ENCODE results near the gene EIF1AX. TPM values are rescaled to one million over a fixed set of nuclear protein-coding genes. Genes with fewer than 3 reads are reported as not detected.
A peak's percentile ranks its signal among the peaks of the same experiment; 100 is the strongest.

The EIF1AX gene
- total and polyA plus RNA-seq, 2 of the 13 experiments (the other 11 are each of a cell fraction or from before 2014, with no cell fraction given) = 35.1 to 82.7 TPM

DNA sequence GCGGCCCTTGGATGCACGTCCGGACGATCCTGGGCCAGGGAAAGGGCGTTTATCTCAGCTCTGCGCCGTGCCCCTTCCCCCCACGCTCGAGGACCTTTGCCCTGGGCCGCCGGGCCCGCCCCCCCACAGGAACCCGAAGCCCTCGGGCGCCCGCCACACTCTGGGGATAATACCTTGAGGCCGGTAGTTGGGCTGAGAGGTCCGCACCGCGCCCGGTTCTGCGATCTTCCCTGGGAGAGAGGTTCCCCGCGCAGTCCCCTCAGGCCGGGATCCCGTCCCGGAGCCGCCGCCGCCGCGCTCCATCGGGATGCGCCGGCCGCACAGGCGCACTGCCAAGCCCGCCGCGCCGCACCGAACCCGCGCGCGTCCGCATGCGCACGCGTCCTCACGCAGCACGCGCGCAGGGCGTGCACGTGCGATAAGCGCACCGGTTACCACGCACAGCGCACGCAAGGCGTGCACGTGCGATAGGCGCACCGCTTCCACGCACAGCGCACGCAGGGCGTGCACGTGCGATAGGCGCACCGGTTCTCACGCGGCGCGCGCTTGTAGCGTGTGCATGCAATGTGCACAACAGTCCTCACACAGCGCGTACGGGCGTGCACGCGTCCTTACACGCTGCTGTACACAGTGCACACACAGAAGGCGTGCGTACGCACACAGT, 24.9 kb downstream of the EIF1AX start, which contains the start of gene MAP7D2 (continued):
- TF ChIP-seq, protein P1, sequence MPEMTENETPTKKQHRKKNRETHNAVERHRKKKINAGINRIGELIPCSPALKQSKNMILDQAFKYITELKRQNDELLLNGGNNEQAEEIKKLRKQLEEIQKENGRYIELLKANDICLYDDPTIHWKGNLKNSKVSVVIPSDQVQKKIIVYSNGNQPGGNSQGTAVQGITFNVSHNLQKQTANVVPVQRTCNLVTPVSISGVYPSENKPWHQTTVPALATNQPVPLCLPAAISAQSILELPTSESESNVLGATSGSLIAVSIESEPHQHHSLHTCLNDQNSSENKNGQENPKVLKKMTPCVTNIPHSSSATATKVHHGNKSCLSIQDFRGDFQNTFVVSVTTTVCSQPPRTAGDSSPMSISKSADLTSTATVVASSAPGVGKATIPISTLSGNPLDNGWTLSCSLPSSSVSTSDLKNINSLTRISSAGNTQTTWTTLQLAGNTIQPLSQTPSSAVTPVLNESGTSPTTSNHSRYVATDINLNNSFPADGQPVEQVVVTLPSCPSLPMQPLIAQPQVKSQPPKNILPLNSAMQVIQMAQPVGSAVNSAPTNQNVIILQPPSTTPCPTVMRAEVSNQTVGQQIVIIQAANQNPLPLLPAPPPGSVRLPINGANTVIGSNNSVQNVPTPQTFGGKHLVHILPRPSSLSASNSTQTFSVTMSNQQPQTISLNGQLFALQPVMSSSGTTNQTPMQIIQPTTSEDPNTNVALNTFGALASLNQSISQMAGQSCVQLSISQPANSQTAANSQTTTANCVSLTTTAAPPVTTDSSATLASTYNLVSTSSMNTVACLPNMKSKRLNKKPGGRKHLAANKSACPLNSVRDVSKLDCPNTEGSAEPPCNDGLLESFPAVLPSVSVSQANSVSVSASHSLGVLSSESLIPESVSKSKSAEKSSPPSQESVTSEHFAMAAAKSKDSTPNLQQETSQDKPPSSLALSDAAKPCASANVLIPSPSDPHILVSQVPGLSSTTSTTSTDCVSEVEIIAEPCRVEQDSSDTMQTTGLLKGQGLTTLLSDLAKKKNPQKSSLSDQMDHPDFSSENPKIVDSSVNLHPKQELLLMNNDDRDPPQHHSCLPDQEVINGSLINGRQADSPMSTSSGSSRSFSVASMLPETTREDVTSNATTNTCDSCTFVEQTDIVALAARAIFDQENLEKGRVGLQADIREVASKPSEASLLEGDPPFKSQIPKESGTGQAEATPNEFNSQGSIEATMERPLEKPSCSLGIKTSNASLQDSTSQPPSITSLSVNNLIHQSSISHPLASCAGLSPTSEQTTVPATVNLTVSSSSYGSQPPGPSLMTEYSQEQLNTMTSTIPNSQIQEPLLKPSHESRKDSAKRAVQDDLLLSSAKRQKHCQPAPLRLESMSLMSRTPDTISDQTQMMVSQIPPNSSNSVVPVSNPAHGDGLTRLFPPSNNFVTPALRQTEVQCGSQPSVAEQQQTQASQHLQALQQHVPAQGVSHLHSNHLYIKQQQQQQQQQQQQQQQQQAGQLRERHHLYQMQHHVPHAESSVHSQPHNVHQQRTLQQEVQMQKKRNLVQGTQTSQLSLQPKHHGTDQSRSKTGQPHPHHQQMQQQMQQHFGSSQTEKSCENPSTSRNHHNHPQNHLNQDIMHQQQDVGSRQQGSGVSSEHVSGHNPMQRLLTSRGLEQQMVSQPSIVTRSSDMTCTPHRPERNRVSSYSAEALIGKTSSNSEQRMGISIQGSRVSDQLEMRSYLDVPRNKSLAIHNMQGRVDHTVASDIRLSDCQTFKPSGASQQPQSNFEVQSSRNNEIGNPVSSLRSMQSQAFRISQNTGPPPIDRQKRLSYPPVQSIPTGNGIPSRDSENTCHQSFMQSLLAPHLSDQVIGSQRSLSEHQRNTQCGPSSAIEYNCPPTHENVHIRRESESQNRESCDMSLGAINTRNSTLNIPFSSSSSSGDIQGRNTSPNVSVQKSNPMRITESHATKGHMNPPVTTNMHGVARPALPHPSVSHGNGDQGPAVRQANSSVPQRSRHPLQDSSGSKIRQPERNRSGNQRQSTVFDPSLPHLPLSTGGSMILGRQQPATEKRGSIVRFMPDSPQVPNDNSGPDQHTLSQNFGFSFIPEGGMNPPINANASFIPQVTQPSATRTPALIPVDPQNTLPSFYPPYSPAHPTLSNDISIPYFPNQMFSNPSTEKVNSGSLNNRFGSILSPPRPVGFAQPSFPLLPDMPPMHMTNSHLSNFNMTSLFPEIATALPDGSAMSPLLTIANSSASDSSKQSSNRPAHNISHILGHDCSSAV (CRISPR knock-in tag; IDR thresholded peaks at IDR 0.05; ENCODE audit: borderline replicate concordance) = no peak
- TF ChIP-seq PAF1 (CRISPR knock-in tag; IDR thresholded peaks at IDR 0.05) = no peak
- TF ChIP-seq ZNF768 (CRISPR knock-in tag; IDR thresholded peaks at IDR 0.05) = no peak
- TF ChIP-seq, protein P2, sequence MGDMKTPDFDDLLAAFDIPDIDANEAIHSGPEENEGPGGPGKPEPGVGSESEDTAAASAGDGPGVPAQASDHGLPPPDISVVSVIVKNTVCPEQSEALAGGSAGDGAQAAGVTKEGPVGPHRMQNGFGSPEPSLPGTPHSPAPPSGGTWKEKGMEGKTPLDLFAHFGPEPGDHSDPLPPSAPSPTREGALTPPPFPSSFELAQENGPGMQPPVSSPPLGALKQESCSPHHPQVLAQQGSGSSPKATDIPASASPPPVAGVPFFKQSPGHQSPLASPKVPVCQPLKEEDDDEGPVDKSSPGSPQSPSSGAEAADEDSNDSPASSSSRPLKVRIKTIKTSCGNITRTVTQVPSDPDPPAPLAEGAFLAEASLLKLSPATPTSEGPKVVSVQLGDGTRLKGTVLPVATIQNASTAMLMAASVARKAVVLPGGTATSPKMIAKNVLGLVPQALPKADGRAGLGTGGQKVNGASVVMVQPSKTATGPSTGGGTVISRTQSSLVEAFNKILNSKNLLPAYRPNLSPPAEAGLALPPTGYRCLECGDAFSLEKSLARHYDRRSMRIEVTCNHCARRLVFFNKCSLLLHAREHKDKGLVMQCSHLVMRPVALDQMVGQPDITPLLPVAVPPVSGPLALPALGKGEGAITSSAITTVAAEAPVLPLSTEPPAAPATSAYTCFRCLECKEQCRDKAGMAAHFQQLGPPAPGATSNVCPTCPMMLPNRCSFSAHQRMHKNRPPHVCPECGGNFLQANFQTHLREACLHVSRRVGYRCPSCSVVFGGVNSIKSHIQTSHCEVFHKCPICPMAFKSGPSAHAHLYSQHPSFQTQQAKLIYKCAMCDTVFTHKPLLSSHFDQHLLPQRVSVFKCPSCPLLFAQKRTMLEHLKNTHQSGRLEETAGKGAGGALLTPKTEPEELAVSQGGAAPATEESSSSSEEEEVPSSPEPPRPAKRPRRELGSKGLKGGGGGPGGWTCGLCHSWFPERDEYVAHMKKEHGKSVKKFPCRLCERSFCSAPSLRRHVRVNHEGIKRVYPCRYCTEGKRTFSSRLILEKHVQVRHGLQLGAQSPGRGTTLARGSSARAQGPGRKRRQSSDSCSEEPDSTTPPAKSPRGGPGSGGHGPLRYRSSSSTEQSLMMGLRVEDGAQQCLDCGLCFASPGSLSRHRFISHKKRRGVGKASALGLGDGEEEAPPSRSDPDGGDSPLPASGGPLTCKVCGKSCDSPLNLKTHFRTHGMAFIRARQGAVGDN (CRISPR knock-in tag; IDR thresholded peaks at IDR 0.05) = peak; percentile 71
- TF ChIP-seq ZNF788 (CRISPR knock-in tag; IDR thresholded peaks at IDR 0.05; ENCODE audit: borderline replicate concordance) = no peak
- no peak for TF ChIP-seq ZFAT (CRISPR knock-in tag; conservative IDR thresholded peaks at IDR 0.05)
- no peak for TF ChIP-seq KLF12 (CRISPR knock-in tag; IDR thresholded peaks at IDR 0.05; ENCODE audit: borderline replicate concordance)
- no peak for TF ChIP-seq RNF2 (conservative IDR thresholded peaks at IDR 0.05; ENCODE audit: low read depth)
- TF ChIP-seq SP4 (CRISPR knock-in tag; IDR thresholded peaks at IDR 0.05) = no peak
- peak; percentile 43 for TF ChIP-seq ZNF501 (CRISPR knock-in tag; IDR thresholded peaks at IDR 0.05)
- TF ChIP-seq, protein P3, sequence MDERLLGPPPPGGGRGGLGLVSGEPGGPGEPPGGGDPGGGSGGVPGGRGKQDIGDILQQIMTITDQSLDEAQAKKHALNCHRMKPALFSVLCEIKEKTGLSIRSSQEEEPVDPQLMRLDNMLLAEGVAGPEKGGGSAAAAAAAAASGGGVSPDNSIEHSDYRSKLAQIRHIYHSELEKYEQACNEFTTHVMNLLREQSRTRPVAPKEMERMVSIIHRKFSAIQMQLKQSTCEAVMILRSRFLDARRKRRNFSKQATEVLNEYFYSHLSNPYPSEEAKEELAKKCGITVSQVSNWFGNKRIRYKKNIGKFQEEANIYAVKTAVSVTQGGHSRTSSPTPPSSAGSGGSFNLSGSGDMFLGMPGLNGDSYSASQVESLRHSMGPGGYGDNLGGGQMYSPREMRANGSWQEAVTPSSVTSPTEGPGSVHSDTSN (CRISPR knock-in tag; IDR thresholded peaks at IDR 0.05) = no peak
- TF ChIP-seq TSC22D2 (CRISPR knock-in tag; IDR thresholded peaks at IDR 0.05; ENCODE audit: borderline replicate concordance) = no peak
- TF ChIP-seq ZNF598 (CRISPR knock-in tag; IDR thresholded peaks at IDR 0.05; ENCODE audit: borderline replicate concordance) = no peak
- TF ChIP-seq MTA1 (CRISPR knock-in tag; IDR thresholded peaks at IDR 0.05; ENCODE audit: borderline replicate concordance) = 0 out of 2 replicates have a peak, but pooled peaks have one; percentile 2
- TF ChIP-seq ZNF850 (CRISPR knock-in tag; conservative IDR thresholded peaks at IDR 0.05) = no peak
